GM12892 (cell line): ENCODE data around the gene RINT1.
A peak's percentile ranks its signal among the peaks of the same experiment; 100 is the strongest.

Experiments used
- DNase-seq: peaks from one replicate; pipeline ENCODE4 v3.0.0; 2011; ENCODE audit not compliant: insufficient read length
- FAIRE-seq: peaks from 2 replicates; lab custom pipeline; 2011; peaks lifted over from hg19 to GRCh38; lab: Jason Lieb, UNC
- POLR2A ChIP-seq: IDR thresholded peaks from 2 replicates; pipeline ENCODE4 v1.6.1; 2011; ENCODE audit warnings: low read depth, low read length, control low read depth
- POLR2AphosphoS5 ChIP-seq: IDR thresholded peaks from 2 replicates; pipeline ENCODE4 v1.6.1; 2011; ENCODE audit warnings: low read depth, low read length, control low read depth
- TAF1 ChIP-seq: IDR thresholded peaks from 2 replicates; pipeline ENCODE4 v1.6.1; 2011; ENCODE audit warnings: low read depth, mild to moderate bottlenecking, control low read depth, low read length, borderline replicate concordance

The RINT1 gene

GRCh38 chr7:105565190-105565589 lies 33.2 kb downstream of the RINT1 start:
- FAIRE-seq, result no peak
- no peak for TF ChIP-seq POLR2A
- no peak for TF ChIP-seq TAF1
- no peak for TF ChIP-seq POLR2AphosphoS5
- DNase-seq, result no peak

DNA sequence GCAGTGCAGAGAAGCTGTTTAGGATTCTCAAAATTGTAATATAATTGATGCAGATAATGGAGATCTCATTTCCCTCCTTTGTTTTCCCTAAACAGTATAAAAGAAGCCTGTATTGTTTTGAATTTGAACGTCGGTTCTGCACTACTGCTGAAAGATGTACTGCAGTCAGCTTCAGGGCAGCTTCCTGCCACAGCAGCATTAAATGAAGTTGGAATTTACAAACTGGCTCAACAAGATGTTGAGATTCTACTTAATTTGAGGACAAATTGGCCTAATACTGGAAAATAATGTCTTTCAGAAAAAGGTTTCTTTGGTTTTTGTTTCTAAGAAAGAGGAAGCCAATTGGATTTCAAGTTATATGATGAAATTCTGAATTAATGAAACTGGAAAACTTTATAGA lies 35.0 kb downstream of the RINT1 start:
- TF ChIP-seq POLR2A (no peak), TAF1 (no peak), POLR2AphosphoS5 (no peak)
- DNase-seq (no peak), FAIRE-seq (no peak)

GRCh38 chr7:105567821-105568220 lies 35.8 kb downstream of the RINT1 start:
- FAIRE-seq (no peak), DNase-seq (no peak)
- TF ChIP-seq POLR2AphosphoS5, result no peak
- TF ChIP-seq POLR2A, result no peak
- no peak for TF ChIP-seq TAF1

DNA sequence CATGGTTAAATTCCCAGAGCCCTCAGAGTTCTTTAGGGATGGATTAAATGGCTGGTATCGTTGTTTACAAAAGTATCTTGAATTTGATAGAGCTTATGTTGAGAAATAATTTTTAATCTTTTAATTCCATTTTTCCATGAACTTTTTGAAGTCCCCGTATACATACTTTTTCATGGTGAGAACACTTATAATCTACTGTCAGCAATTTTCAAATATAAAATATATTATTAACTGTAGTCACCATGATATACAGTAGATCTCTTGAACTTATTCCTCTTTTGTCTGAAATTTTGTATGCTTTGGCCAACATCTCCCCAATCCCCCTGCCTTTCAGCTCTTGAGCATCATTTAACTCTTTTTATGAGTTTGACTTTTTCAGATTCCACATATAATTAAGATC lies 39.9 kb downstream of the RINT1 start:
- DNase-seq (no peak), FAIRE-seq (no peak)

GRCh38 chr7:105577251-105577650 lies 45.2 kb downstream of the RINT1 start:
- FAIRE-seq (no peak), DNase-seq (no peak)
- no peak for TF ChIP-seq POLR2A
- TF ChIP-seq TAF1, result no peak
- no peak for TF ChIP-seq POLR2AphosphoS5

More for the DNA sequence above, 39.9 kb downstream of the RINT1 start:
- TF ChIP-seq POLR2AphosphoS5 (no peak), TAF1 (no peak), POLR2A (no peak)

DNA sequence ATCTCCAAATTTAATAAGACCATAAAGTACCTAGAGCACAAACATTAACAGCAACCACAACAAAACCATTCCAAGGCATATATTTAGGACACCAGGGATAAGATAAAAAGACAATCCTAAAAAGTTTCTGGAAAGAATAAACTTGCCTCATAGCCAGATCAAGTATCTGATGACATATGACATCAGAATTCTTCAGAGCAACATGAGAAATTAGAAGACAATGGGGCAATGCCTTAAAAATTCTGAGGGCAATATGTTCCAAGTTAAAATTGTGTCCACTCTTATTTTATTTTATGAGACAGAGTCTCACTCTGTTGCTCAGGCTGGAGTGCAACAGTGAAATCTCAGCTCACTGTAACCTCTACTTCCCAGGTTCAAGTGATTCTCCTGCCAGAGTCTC lies 46.5 kb downstream of the RINT1 start:
- DNase-seq, result no peak
- no peak for FAIRE-seq
- no peak for TF ChIP-seq TAF1
- TF ChIP-seq POLR2A, result no peak

- TF ChIP-seq TAF1 (no peak), POLR2A (no peak), POLR2AphosphoS5 (no peak)
- no peak for FAIRE-seq
- DNase-seq, result no peak
Measured at GRCh38 chr7:105580022-105580740, 48.2 kb downstream of the RINT1 start.

DNA sequence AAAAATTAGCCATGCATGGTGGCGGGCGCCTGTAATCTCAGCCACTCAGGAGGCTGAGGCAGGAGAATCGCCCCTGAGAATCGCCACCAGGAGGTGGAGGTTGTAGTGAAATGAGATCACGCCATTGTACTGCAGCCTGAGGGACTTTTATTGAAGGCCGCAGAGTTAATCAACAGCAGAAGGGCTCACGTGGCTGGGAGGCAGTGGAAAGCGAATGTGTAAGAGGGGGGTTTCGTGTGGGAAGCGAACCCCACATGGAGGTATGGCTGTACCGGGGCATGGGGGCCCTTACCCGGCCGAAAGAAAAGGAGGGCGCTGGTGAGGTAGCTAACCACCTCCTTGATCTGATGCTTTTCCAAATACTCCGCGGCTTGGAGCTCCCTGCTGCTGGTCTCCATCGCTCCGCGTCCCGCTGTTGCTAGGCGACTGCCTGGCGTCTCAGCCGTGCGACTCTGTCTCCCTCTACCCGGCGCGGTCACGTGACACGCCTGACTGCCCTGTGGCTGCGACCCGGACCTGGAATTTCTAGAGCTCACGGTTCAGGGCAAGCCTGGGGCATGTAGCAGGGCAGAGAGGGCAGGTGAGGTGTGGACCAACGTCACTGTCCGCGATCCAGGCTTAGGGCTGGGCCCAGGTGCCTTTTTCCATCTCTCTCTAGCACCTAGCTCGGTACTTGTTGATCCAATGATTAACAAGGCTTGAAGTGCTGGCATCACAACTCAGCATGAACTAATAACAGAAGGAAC lies 49.2 kb downstream of the RINT1 start, which contains the start of gene EFCAB10:
EFCAB10 (minus strand) TSS at position 428 of the 746 bp plus-strand sequence; CDS start at position 398, 30 bp downstream.
- FAIRE-seq (no peak), DNase-seq (peak; percentile 58)
- TF ChIP-seq TAF1 (no peak), POLR2A (no peak), POLR2AphosphoS5 (no peak)

GRCh38 chr7:105583061-105583460 lies 51.1 kb downstream of the RINT1 start:
- no peak for TF ChIP-seq TAF1
- no peak for TF ChIP-seq POLR2AphosphoS5
- no peak for TF ChIP-seq POLR2A
- no peak for DNase-seq
- FAIRE-seq, result no peak

GRCh38 chr7:105584165-105584564 lies 52.2 kb downstream of the RINT1 start:
- DNase-seq (no peak), FAIRE-seq (no peak)
- TF ChIP-seq POLR2A (no peak), TAF1 (no peak), POLR2AphosphoS5 (no peak)

GRCh38 chr7:105585850-105586500 lies 54.0 kb downstream of the RINT1 start:
- TF ChIP-seq POLR2A, result no peak
- no peak for TF ChIP-seq POLR2AphosphoS5
- no peak for FAIRE-seq
- DNase-seq, result no peak
